GM23248 (cell line): ENCODE measurements around the gene CLCN7.

ENCODE experiments used
- EZH2 ChIP-seq: fragments of 200-600 bp; sonication (generic); IDR thresholded peaks from 2 replicates; pipeline ENCODE4 v1.6.1; 2018; ENCODE audit warnings: antibody characterized with exemption, mild to moderate bottlenecking; ENCODE audit not compliant: insufficient read depth, poor library complexity, severe bottlenecking
- EZH2phosphoT487 ChIP-seq: fragments of 200-600 bp; sonication (generic); IDR thresholded peaks from 2 replicates; pipeline ENCODE4 v1.6.1; 2018; ENCODE audit warnings: antibody characterized with exemption, moderate library complexity, mild to moderate bottlenecking, low read depth; ENCODE audit not compliant: insufficient read depth

- no peak for TF ChIP-seq EZH2phosphoT487
- TF ChIP-seq EZH2, result no peak
Observed at GRCh38 chr16:1505073-1505844, 30.4 kb upstream of the CLCN7 start.
